Neuronal stem cell (in vitro differentiated cells): ENCODE results near the gene SORCS2.
A peak's percentile ranks its signal among the peaks of the same experiment; 100 is the strongest.

Experiments used
- DNase-seq: peaks from one replicate; pipeline ENCODE4 v3.0.0-alpha.2; 2013; ENCODE audit warnings: low spot score
- H2AFZ ChIP-seq: one replicate; pipeline ENCODE4 v1.6.1; 2013; ENCODE audit warnings: mild to moderate bottlenecking, low read length, inconsistent platforms
- H2AK5ac ChIP-seq: 2 replicates; pipeline ENCODE4 v1.6.1; 2013; ENCODE audit warnings: low read depth, mild to moderate bottlenecking, inconsistent platforms, low read length, moderate library complexity, mixed read lengths
- H2BK120ac ChIP-seq: 2 replicates; pipeline ENCODE4 v1.6.1; 2013; ENCODE audit warnings: low read depth, mild to moderate bottlenecking, inconsistent platforms, low read length, moderate library complexity, mixed read lengths
- H2BK12ac ChIP-seq: one replicate; pipeline ENCODE4 v1.6.1; 2013; ENCODE audit warnings: low read length, inconsistent platforms
- H2BK15ac ChIP-seq: 2 replicates; pipeline ENCODE4 v1.6.1; 2013; ENCODE audit warnings: mild to moderate bottlenecking, low read length, inconsistent platforms, mixed read lengths
- H2BK5ac ChIP-seq: one replicate; pipeline ENCODE4 v1.6.1; 2013; ENCODE audit warnings: inconsistent platforms, mild to moderate bottlenecking, low read length, moderate library complexity
- H3K14ac ChIP-seq: one replicate; pipeline ENCODE4 v1.6.1; 2013; ENCODE audit warnings: low read length, inconsistent platforms
- H3K18ac ChIP-seq: 2 replicates; pipeline ENCODE4 v1.6.1; 2013; ENCODE audit warnings: low read length, inconsistent platforms
- H3K23ac ChIP-seq: 2 replicates; pipeline ENCODE4 v1.6.1; 2013; ENCODE audit warnings: low read depth, mild to moderate bottlenecking, mixed read lengths, low read length, inconsistent platforms; ENCODE audit not compliant: poor library complexity
- H3K27ac ChIP-seq: replicated peaks from 3 replicates; pipeline ENCODE4 v1.5.1; 2013; ENCODE audit warnings: low read length, inconsistent platforms
- H3K27me3 ChIP-seq, 3 experiments: 2 replicates each; pipeline ENCODE4 v1.6.1; 2013; ENCODE audit warnings: low read length in 3 of 3, mild to moderate bottlenecking in 2 of 3, inconsistent platforms in 1 of 3, low read depth in 1 of 3, mixed read lengths in 1 of 3, moderate library complexity in 1 of 3; ENCODE audit not compliant: control insufficient read depth in 3 of 3, insufficient read depth in 3 of 3
- H3K36me3 ChIP-seq, 2 donors: replicated peaks in 1 of 2; 2 replicates each; pipeline ENCODE4 v1.6.1; 2013; ENCODE audit warnings: low read length in 2 of 2; ENCODE audit not compliant: control insufficient read depth in 2 of 2, insufficient read depth in 2 of 2
- H3K4ac ChIP-seq: 2 replicates; pipeline ENCODE4 v1.6.1; 2013; ENCODE audit warnings: inconsistent platforms, mild to moderate bottlenecking, low read length, moderate library complexity
- H3K4me1 ChIP-seq, 2 donors: 1 replicate in 1 of 2; 2 replicates in 1 of 2; pipeline ENCODE4 v1.6.1; 2013; ENCODE audit warnings: low read length in 2 of 2, low read depth in 1 of 2; ENCODE audit not compliant: control insufficient read depth in 2 of 2, insufficient read depth in 1 of 2
- H3K4me2 ChIP-seq: one replicate; pipeline ENCODE4 v1.6.1; 2013; ENCODE audit warnings: mild to moderate bottlenecking, low read length, inconsistent platforms; ENCODE audit not compliant: insufficient read depth, poor library complexity, severe bottlenecking
- H3K4me3 ChIP-seq, 2 donors: 2 replicates each; pipeline ENCODE4 v1.5.1; 2013; ENCODE audit warnings: low read length in 2 of 2, mild to moderate bottlenecking in 2 of 2, inconsistent platforms in 1 of 2, moderate library complexity in 1 of 2
- H3K79me1 ChIP-seq: one replicate; pipeline ENCODE4 v1.6.1; 2013; ENCODE audit warnings: low read depth, mild to moderate bottlenecking, inconsistent platforms, low read length, moderate library complexity
- H3K9ac ChIP-seq: one replicate; pipeline ENCODE4 v1.6.1; 2013; ENCODE audit warnings: mild to moderate bottlenecking, low read depth, low read length, inconsistent platforms; ENCODE audit not compliant: poor library complexity
- H3K9me3 ChIP-seq, 2 donors: replicated peaks in 1 of 2; 2 replicates each; pipeline versions ENCODE3 to v1.6.1; 2013; ENCODE audit warnings: low read length in 2 of 2, mild to moderate bottlenecking in 2 of 2, inconsistent platforms in 1 of 2, low read depth in 1 of 2, mixed read lengths in 1 of 2, moderate library complexity in 1 of 2; ENCODE audit not compliant: control insufficient read depth in 2 of 2, insufficient read depth in 1 of 2
- H4K8ac ChIP-seq: one replicate; pipeline ENCODE4 v1.6.1; 2013; ENCODE audit warnings: low read depth, mild to moderate bottlenecking, inconsistent platforms, low read length, moderate library complexity
- H4K91ac ChIP-seq: one replicate; pipeline ENCODE4 v1.6.1; 2013; ENCODE audit warnings: low read length, low read depth, mild to moderate bottlenecking, inconsistent platforms; ENCODE audit not compliant: poor library complexity
- WGBS, 2 donors: extraction: QIAGEN DNeasy Blood & Tissue Kit; methylation state at CpG; one replicate each; pipeline ENCODE4 v1.1.7; 2013; ENCODE audit warnings: missing lambda C conversion rate in 2 of 2, mixed read lengths in 1 of 2; ENCODE audit not compliant: insufficient read length in 2 of 2, insufficient replicate concordance in 1 of 2; ENCODE audit errors: extremely low coverage in 2 of 2; 5-methylcytosine and 5-hydroxymethylcytosine counted together

Gene SORCS2

GRCh38 chr4:7426525-7427171 is 234.3 kb downstream of the SORCS2 start:
- H3K4ac ChIP-seq, result no peak overlapping the region
- H4K8ac ChIP-seq, result no peak overlapping the region
- no peak overlapping the region for H3K23ac ChIP-seq
- H2AFZ ChIP-seq, result no peak overlapping the region
- WGBS, 2 donors, result no CpG with 5 or more reads among the region's 20 CpGs
- H2BK12ac ChIP-seq, result no peak overlapping the region
- H3K79me1 ChIP-seq, result peaks cover 2% of the 10 kb centered on the region
- DNase-seq, result no peak
- peak overlapping the region; percentile 79 for H2BK15ac ChIP-seq
- no peaks in the 10 kb centered on the region for H3K9me3 ChIP-seq
- no peak overlapping the region for H3K14ac ChIP-seq
- peak overlapping the region; percentile 49 for H3K18ac ChIP-seq
- no peaks in the 10 kb centered on the region for H3K36me3 ChIP-seq
- no peak overlapping the region for H3K4me3 ChIP-seq
- no peaks in the 10 kb centered on the region for H3K27me3 ChIP-seq
- H2BK5ac ChIP-seq, result peak overlapping the region; percentile 48
- H2AK5ac ChIP-seq, result peak overlapping the region; percentile 96
- H3K4me2 ChIP-seq, result no peak overlapping the region
- H4K91ac ChIP-seq, result no peak overlapping the region
- no peak overlapping the region for H3K9ac ChIP-seq
- H3K27ac ChIP-seq, result no peak overlapping the region
- H3K4me1 ChIP-seq, result peaks cover 0 to 18% of the 10 kb centered on the region in 2 donors
- H2BK120ac ChIP-seq, result no peak overlapping the region

GRCh38 chr4:7427361-7427760 is 235.0 kb downstream of the SORCS2 start:
- no peaks in the 10 kb centered on the region for H3K36me3 ChIP-seq
- no peak overlapping the region for H3K27ac ChIP-seq
- no peaks in the 10 kb centered on the region for H3K9me3 ChIP-seq
- H2BK15ac ChIP-seq, result peak overlapping the region; percentile 79
- DNase-seq, result no peak
- no CpG with 5 or more reads among the region's 10 CpGs for WGBS, 2 donors
- H2BK120ac ChIP-seq, result no peak overlapping the region
- H3K27me3 ChIP-seq, result no peaks in the 10 kb centered on the region
- no peak overlapping the region for H3K4ac ChIP-seq
- no peak overlapping the region for H3K4me3 ChIP-seq
- peaks cover 0 to 18% of the 10 kb centered on the region in 2 donors for H3K4me1 ChIP-seq
- no peak overlapping the region for H4K91ac ChIP-seq
- H3K14ac ChIP-seq, result no peak overlapping the region
- no peak overlapping the region for H2BK12ac ChIP-seq
- no peak overlapping the region for H3K9ac ChIP-seq
- peak overlapping the region; percentile 48 for H2BK5ac ChIP-seq
- H3K23ac ChIP-seq, result no peak overlapping the region
- H4K8ac ChIP-seq, result no peak overlapping the region
- no peak overlapping the region for H2AFZ ChIP-seq
- peak overlapping the region; percentile 96 for H2AK5ac ChIP-seq
- no peak overlapping the region for H3K4me2 ChIP-seq
- peak overlapping the region; percentile 49 for H3K18ac ChIP-seq
- H3K79me1 ChIP-seq, result peaks cover 2% of the 10 kb centered on the region

- no peak overlapping the region for H2BK120ac ChIP-seq
- no peak overlapping the region for H4K91ac ChIP-seq
- WGBS, 2 donors, result no CpG with 5 or more reads among the region's 13 CpGs
- H3K27me3 ChIP-seq, result no peaks in the 10 kb centered on the region
- DNase-seq, result no peak
- H2AFZ ChIP-seq, result no peak overlapping the region
- no peak overlapping the region for H3K27ac ChIP-seq
- H2BK5ac ChIP-seq, result no peak overlapping the region
- H3K79me1 ChIP-seq, result peaks cover 2% of the 10 kb centered on the region
- H3K9ac ChIP-seq, result peak overlapping the region; percentile 45
- H3K4me1 ChIP-seq, result peaks cover 0 to 18% of the 10 kb centered on the region in 2 donors
- H3K23ac ChIP-seq, result no peak overlapping the region
- peak overlapping the region; percentile 74 for H3K18ac ChIP-seq
- H3K4me3 ChIP-seq, result no peak overlapping the region
- H3K9me3 ChIP-seq, result no peaks in the 10 kb centered on the region
- H3K4me2 ChIP-seq, result no peak overlapping the region
- peak overlapping the region; percentile 14 for H2BK12ac ChIP-seq
- peak overlapping the region; percentile 79 for H2BK15ac ChIP-seq
- H3K14ac ChIP-seq, result no peak overlapping the region
- no peak overlapping the region for H4K8ac ChIP-seq
- H3K36me3 ChIP-seq, result no peaks in the 10 kb centered on the region
- H2AK5ac ChIP-seq, result peak overlapping the region; percentile 96
- H3K4ac ChIP-seq, result no peak overlapping the region
Observed at GRCh38 chr4:7427831-7428260, 235.5 kb downstream of the SORCS2 start.

- Histone ChIP-seq H3K4me3 (no peak overlapping the region), H3K79me1 (peaks cover 2% of the 10 kb centered on the region), H2BK15ac (peak overlapping the region; percentile 79), H2BK12ac (no peak overlapping the region), H3K36me3 (no peaks in the 10 kb centered on the region), H3K14ac (peak overlapping the region; percentile 26), H2AFZ (no peak overlapping the region), H3K27ac (no peak overlapping the region), H3K23ac (no peak overlapping the region), H4K91ac (no peak overlapping the region), H2BK5ac (no peak overlapping the region), H3K18ac (peak overlapping the region; percentile 74), H3K27me3 (no peaks in the 10 kb centered on the region), H3K9me3 (no peaks in the 10 kb centered on the region), H2AK5ac (peak overlapping the region; percentile 96), H4K8ac (no peak overlapping the region), H3K4ac (no peak overlapping the region), H3K9ac (peak overlapping the region; percentile 45), H3K4me1 (peaks cover 0 to 18% of the 10 kb centered on the region in 2 donors), H3K4me2 (no peak overlapping the region), H2BK120ac (peak overlapping the region; percentile 65)
- WGBS, 2 donors, result no CpG with 5 or more reads among the region's 16 CpGs
- DNase-seq, result peak; percentile 24
Observed at GRCh38 chr4:7428261-7429068, 236.1 kb downstream of the SORCS2 start.
